Smooth muscle cell (in vitro differentiated cells): Measurements from ENCODE around the gene SMIM5. TPM values are rescaled to one million over a fixed set of nuclear protein-coding genes. Genes with fewer than 3 reads are reported as not detected.

Experiments
- polyA plus RNA-seq: library from polyadenylated mRNA; unstranded; fragments of >200 nt; fragmentation: Nextera tagmentation; extraction: Ambion mirVana; gene quantifications from 2 replicates; pipeline ENCODE4 v1.2.1, GENCODE V29; 2016
- total RNA-seq: library from RNA; depleted of rRNA; stranded (reverse); fragments of >200 nt; gene quantifications from 2 replicates; pipeline ENCODE4 v1.2.3, GENCODE V29; 2014

The SMIM5 gene
- total and polyA plus RNA-seq, 2 experiments from 2014 or later, result 0.13 to 0.80 TPM

Other genes with a start within 250 kb of the SMIM5 start
- gene GRB2, start 227.8 kb upstream of the SMIM5 start, total RNA-seq, result 62.4 and 76.5 TPM in 2 replicates
- gene GRB2, start 227.8 kb upstream of the SMIM5 start, polyA plus RNA-seq, result 80.1 and 83.2 TPM in 2 replicates
- gene TMEM94, start 176.8 kb upstream of the SMIM5 start, total RNA-seq, result 18.4 and 35.9 TPM in 2 replicates
- 25.9 and 26.3 TPM in 2 replicates for gene TMEM94, start 176.8 kb upstream of the SMIM5 start, polyA plus RNA-seq
- 2.6 and 4.2 TPM in 2 replicates for gene CASKIN2, start 117.9 kb upstream of the SMIM5 start, total RNA-seq
- gene CASKIN2, start 117.9 kb upstream of the SMIM5 start, polyA plus RNA-seq, result 8.0 and 10.9 TPM in 2 replicates
- gene TSEN54, start 116.9 kb upstream of the SMIM5 start, total RNA-seq, result 12.5 and 15.1 TPM in 2 replicates
- 15.1 and 27.7 TPM in 2 replicates for gene TSEN54, start 116.9 kb upstream of the SMIM5 start, polyA plus RNA-seq
- 7.6 and 9.9 TPM in 2 replicates for gene LLGL2, start 107.7 kb upstream of the SMIM5 start, total RNA-seq
- 12.7 and 33.5 TPM in 2 replicates for gene LLGL2, start 107.7 kb upstream of the SMIM5 start, polyA plus RNA-seq
- gene MYO15B, start 45.6 kb upstream of the SMIM5 start, total RNA-seq, result 10.5 and 14.7 TPM in 2 replicates
- gene MYO15B, start 45.6 kb upstream of the SMIM5 start, polyA plus RNA-seq, result 17.5 and 43.9 TPM in 2 replicates
- gene RECQL5, start 33.7 kb downstream of the SMIM5 start, total RNA-seq, result 12.5 and 38.2 TPM in 2 replicates
- gene RECQL5, start 33.7 kb downstream of the SMIM5 start, polyA plus RNA-seq, result 15.4 and 15.7 TPM in 2 replicates
- 75.4 and 87.7 TPM in 2 replicates for gene SAP30BP, start 33.9 kb downstream of the SMIM5 start, total RNA-seq
- gene SAP30BP, start 33.9 kb downstream of the SMIM5 start, polyA plus RNA-seq, result 119 and 135 TPM in 2 replicates
- 66.0 and 83.8 TPM in 2 replicates for gene ITGB4, start 88.0 kb downstream of the SMIM5 start, total RNA-seq
- 47.2 and 233 TPM in 2 replicates for gene ITGB4, start 88.0 kb downstream of the SMIM5 start, polyA plus RNA-seq
- 31.1 and 32.7 TPM in 2 replicates for gene GALK1, start 131.8 kb downstream of the SMIM5 start, total RNA-seq
- gene GALK1, start 131.8 kb downstream of the SMIM5 start, polyA plus RNA-seq, result 88.8 and 108 TPM in 2 replicates
- 25.4 and 39.5 TPM in 2 replicates for gene UNK, start 151.4 kb downstream of the SMIM5 start, total RNA-seq
- gene UNK, start 151.4 kb downstream of the SMIM5 start, polyA plus RNA-seq, result 26.8 and 31.5 TPM in 2 replicates
- gene UNC13D, start 211.0 kb downstream of the SMIM5 start, total RNA-seq, result 4.5 TPM in 2 replicates
- 2.4 and 9.6 TPM in 2 replicates for gene UNC13D, start 211.0 kb downstream of the SMIM5 start, polyA plus RNA-seq
- 26.4 and 27.6 TPM in 2 replicates for gene WBP2, start 221.9 kb downstream of the SMIM5 start, total RNA-seq
- 91.4 and 111 TPM in 2 replicates for gene WBP2, start 221.9 kb downstream of the SMIM5 start, polyA plus RNA-seq
- 3.8 and 8.7 TPM in 2 replicates for gene TRIM47, start 245.1 kb downstream of the SMIM5 start, total RNA-seq
- gene TRIM47, start 245.1 kb downstream of the SMIM5 start, polyA plus RNA-seq, result 16.1 and 31.7 TPM in 2 replicates